Peyer's patch (tissue), 4 donors: ENCODE results near the gene CMTM4.

Source experiments
- POLR2A ChIP-seq, 2 donors: fragments of 450-650 bp; IDR thresholded peaks; one replicate each; pipeline ENCODE4 v1.5.1; 2017; ENCODE audit warnings: antibody characterized with exemption in 2 of 2, mild to moderate bottlenecking in 2 of 2, moderate library complexity in 2 of 2
- TF ChIP-seq, protein P1 (sequence below), 6 experiments: fragments of 450-650 bp in 4 of 6; fragments of 200-600 bp in 2 of 6; sonication (generic) in 1 of 6; IDR thresholded peaks; one replicate each; pipeline ENCODE4 v1.5.1; 2017 to 2019; ENCODE audit warnings: antibody characterized with exemption in 6 of 6, mild to moderate bottlenecking in 3 of 6, moderate library complexity in 1 of 6

DNA sequence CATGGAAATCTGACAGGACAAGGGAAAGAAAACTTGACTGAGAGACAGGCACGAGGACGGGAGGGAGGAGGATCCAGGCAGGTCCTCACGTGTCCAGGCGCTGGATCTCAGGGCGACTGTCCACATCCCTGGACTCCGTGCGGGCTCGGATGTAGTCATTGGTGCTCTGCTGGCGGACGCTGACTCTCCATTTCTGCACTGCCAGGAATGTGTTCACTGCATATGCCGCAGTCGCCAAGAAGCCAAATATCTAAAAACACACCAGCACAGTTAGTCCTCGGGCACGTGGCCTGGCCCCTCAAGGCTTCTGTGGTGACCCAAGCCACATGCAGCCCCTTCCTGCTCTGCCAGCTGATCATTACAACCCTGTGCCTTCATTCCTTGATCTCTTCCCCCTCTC is 74.6 kb downstream of the CMTM4 start:
- TF ChIP-seq, protein P1, sequence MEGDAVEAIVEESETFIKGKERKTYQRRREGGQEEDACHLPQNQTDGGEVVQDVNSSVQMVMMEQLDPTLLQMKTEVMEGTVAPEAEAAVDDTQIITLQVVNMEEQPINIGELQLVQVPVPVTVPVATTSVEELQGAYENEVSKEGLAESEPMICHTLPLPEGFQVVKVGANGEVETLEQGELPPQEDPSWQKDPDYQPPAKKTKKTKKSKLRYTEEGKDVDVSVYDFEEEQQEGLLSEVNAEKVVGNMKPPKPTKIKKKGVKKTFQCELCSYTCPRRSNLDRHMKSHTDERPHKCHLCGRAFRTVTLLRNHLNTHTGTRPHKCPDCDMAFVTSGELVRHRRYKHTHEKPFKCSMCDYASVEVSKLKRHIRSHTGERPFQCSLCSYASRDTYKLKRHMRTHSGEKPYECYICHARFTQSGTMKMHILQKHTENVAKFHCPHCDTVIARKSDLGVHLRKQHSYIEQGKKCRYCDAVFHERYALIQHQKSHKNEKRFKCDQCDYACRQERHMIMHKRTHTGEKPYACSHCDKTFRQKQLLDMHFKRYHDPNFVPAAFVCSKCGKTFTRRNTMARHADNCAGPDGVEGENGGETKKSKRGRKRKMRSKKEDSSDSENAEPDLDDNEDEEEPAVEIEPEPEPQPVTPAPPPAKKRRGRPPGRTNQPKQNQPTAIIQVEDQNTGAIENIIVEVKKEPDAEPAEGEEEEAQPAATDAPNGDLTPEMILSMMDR (IDR thresholded peaks at IDR 0.05), result no peak
- TF ChIP-seq POLR2A (IDR thresholded peaks at IDR 0.05), result no peak
